AG09309 (cell line): ENCODE measurements around the gene MYBBP1A.

Experiments
- DNase-seq: peaks from one replicate; pipeline ENCODE4 v3.0.0-alpha.2; 2010; ENCODE audit warnings: low read depth
- H3K4me3 ChIP-seq: 2 replicates; pipeline ENCODE4 v1.5.1; 2011; ENCODE audit warnings: mild to moderate bottlenecking, low read depth, low read length, moderate library complexity; ENCODE audit not compliant: control insufficient read depth
- CTCF ChIP-seq: IDR thresholded peaks from 2 replicates; pipeline ENCODE4 v1.5.1; 2011; ENCODE audit warnings: mild to moderate bottlenecking, low read depth, low read length, inconsistent platforms; ENCODE audit not compliant: insufficient read depth, control insufficient read depth; ENCODE audit errors: missing control alignments

The MYBBP1A gene

DNA sequence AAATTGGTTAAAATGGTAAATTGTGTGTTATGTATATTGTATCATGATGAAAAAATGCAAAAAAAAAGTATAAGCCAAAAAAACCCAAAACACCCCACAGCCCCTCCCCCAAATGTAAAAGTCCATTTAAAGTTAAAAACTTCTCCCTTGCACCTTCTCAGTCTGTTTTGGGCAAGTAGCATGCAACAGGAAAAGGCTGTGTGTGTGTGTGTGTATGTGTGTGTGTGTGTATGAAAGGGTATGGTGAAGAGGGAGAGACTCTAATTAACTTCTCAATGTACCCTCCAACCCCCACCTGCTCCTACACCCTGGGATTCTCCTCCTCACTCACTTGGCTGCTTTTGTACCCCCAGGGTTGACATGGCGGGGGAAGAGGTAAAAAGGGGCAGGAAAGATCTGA lies 14.4 kb upstream of the MYBBP1A start:
- no peak overlapping the region for H3K4me3 ChIP-seq
- no peak for TF ChIP-seq CTCF
- DNase-seq, result no peak

GRCh38 chr17:4566785-4567184 lies 11.6 kb upstream of the MYBBP1A start:
- DNase-seq, result no peak

GRCh38 chr17:4565209-4566141 lies 10.3 kb upstream of the MYBBP1A start:
- peak; percentile 25 for DNase-seq
- peak; percentile 90 for TF ChIP-seq CTCF
- no peak overlapping the region for H3K4me3 ChIP-seq

More at GRCh38 chr17:4566785-4567184, 11.6 kb upstream of the MYBBP1A start:
- H3K4me3 ChIP-seq, result no peak overlapping the region
- peak; percentile 83 for TF ChIP-seq CTCF

GRCh38 chr17:4562015-4562969 lies 7.1 kb upstream of the MYBBP1A start:
- DNase-seq, result no peak
- no peak for TF ChIP-seq CTCF
- H3K4me3 ChIP-seq, result no peak overlapping the region

- TF ChIP-seq CTCF, result no peak
These were observed 5.7 kb upstream of the MYBBP1A start for GRCh38 chr17:4560837-4561256.

GRCh38 chr17:4560421-4560820 lies 5.2 kb upstream of the MYBBP1A start, which contains the start of gene GGT6:
GGT6 (minus strand) TSS chr17:4560577; CDS start chr17:4560521, 56 bp downstream.
- TF ChIP-seq CTCF, result no peak
- no peak within 1 kb of the TSS for H3K4me3 ChIP-seq
- no peak for DNase-seq

More at GRCh38 chr17:4560837-4561256, 5.7 kb upstream of the MYBBP1A start:
- no peak for DNase-seq
- no peak overlapping the region for H3K4me3 ChIP-seq
